Common myeloid progenitor, CD34-positive (primary cell): ENCODE data around the gene TARBP1.

Source experiments
- CTCF ChIA-PET: fragments of 350-600 bp; sonication (Branson Sonifier 250); formaldehyde crosslinking; loops from one replicate; lab custom pipeline; 2021; ENCODE audit warnings: antibody characterized with exemption; lab: Charles Lee
- POLR2A ChIA-PET: fragments of 350-600 bp; sonication (Branson Sonifier 250); formaldehyde crosslinking; loops from one replicate; lab custom pipeline; 2021; ENCODE audit warnings: antibody characterized with exemption; lab: Charles Lee
- DNase-seq, 3 donors: peaks; one replicate each; pipeline versions ENCODE4 v3.0.0 to v3.0.0-alpha.2; 2013
- H3K27ac ChIP-seq, 2 experiments: 1 replicate in 1 of 2; 2 replicates in 1 of 2; pipeline ENCODE4 v1.7.0; 2013; ENCODE audit warnings: inconsistent platforms in 2 of 2, low read length in 2 of 2, mild to moderate bottlenecking in 2 of 2, low read depth in 1 of 2, moderate library complexity in 1 of 2; ENCODE audit not compliant: severe bottlenecking in 2 of 2, insufficient read depth in 1 of 2, poor library complexity in 1 of 2
- H3K27me3 ChIP-seq, 5 experiments: replicated peaks in 2 of 5; 1 replicate in 3 of 5; 2 replicates in 2 of 5; pipeline versions ENCODE4 v1.6.1 to v1.7.0; 2013; ENCODE audit warnings: low read length in 4 of 5, mild to moderate bottlenecking in 2 of 5, moderate library complexity in 2 of 5, inconsistent platforms in 1 of 5; ENCODE audit not compliant: insufficient read depth in 5 of 5, control insufficient read depth in 4 of 5
- H3K36me3 ChIP-seq, 4 experiments: 1 replicate in 2 of 4; 2 replicates in 2 of 4; pipeline versions ENCODE4 v1.6.1 to v1.7.0; 2013; ENCODE audit warnings: low read length in 3 of 4, control low read depth in 1 of 4, mild to moderate bottlenecking in 1 of 4; ENCODE audit not compliant: control insufficient read depth in 4 of 4, insufficient read depth in 4 of 4
- H3K4me1 ChIP-seq, 4 experiments: 1 replicate in 3 of 4; 2 replicates in 1 of 4; pipeline versions ENCODE4 v1.6.1 to v1.7.1; 2013; ENCODE audit warnings: low read length in 3 of 4, mild to moderate bottlenecking in 3 of 4, control low read depth in 1 of 4, inconsistent platforms in 1 of 4, moderate library complexity in 1 of 4; ENCODE audit not compliant: control insufficient read depth in 4 of 4, insufficient read depth in 4 of 4; ENCODE audit errors: control extremely low read depth in 1 of 4
- H3K4me3 ChIP-seq, 7 experiments: 1 replicate in 4 of 7; 2 replicates in 3 of 7; pipeline versions ENCODE4 v1.5.1 to v1.7.0; 2013; ENCODE audit warnings: mild to moderate bottlenecking in 7 of 7, low read length in 6 of 7, moderate library complexity in 6 of 7, inconsistent platforms in 2 of 7, low read depth in 2 of 7, control low read depth in 1 of 7; ENCODE audit not compliant: insufficient read depth in 4 of 7, control insufficient read depth in 1 of 7; ENCODE audit errors: extremely low read depth in 1 of 7
- H3K9me3 ChIP-seq, 5 experiments: 1 replicate in 4 of 5; 2 replicates in 1 of 5; pipeline versions ENCODE4 v1.6.1 to v1.7.1; 2013; ENCODE audit warnings: low read length in 4 of 5, mild to moderate bottlenecking in 2 of 5, inconsistent platforms in 1 of 5, low read depth in 1 of 5, moderate library complexity in 1 of 5; ENCODE audit not compliant: control insufficient read depth in 4 of 5, insufficient read depth in 2 of 5; ENCODE audit errors: control extremely low read depth in 1 of 5
- WGBS: methylation state at CpG from one replicate; pipeline ENCODE4 v1.1.5; 2013; ENCODE audit not compliant: insufficient coverage; 5-methylcytosine and 5-hydroxymethylcytosine counted together

Gene TARBP1

DNA sequence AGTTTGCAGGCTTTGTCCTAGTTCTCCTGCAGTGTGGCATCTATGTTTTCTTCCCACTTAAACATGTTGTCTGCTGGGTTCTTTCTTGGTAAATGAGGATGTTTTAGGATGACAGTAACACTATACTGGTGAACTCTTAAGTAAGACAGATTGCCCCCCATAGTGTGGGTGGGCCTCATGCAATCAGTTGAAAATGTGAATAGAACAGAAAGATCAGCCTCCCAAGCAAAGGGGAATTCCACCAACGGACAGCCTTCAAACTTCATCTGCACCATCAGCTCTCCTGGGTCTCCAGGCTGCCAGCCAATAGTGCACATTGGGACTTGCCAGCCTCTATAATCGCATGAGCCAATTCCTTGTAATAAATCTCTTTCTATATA lies 10.7 kb upstream of the TARBP1 start:
- H3K36me3 ChIP-seq, result no peaks in the 10 kb centered on the region
- WGBS, result 83% methylated on average over 1 of the region's 2 CpGs
- peaks cover 11 to 30% (median 25%) of the 10 kb centered on the region in 4 experiments for H3K4me1 ChIP-seq
- no peaks in the 10 kb centered on the region for H3K9me3 ChIP-seq
- no peaks in the 10 kb centered on the region for H3K27me3 ChIP-seq
- POLR2A ChIA-PET, result no interaction called here
- CTCF ChIA-PET, result interaction anchor here (0.7 to 2.0 kb wide), 3 partner anchors 31 to 601 kb away, joined by 3 to 5 read pairs (median 3); no protein-coding TSS in a partner anchor
- no peak overlapping the region for H3K27ac ChIP-seq
- no peak overlapping the region for H3K4me3 ChIP-seq
- DNase-seq, result no peak

DNA sequence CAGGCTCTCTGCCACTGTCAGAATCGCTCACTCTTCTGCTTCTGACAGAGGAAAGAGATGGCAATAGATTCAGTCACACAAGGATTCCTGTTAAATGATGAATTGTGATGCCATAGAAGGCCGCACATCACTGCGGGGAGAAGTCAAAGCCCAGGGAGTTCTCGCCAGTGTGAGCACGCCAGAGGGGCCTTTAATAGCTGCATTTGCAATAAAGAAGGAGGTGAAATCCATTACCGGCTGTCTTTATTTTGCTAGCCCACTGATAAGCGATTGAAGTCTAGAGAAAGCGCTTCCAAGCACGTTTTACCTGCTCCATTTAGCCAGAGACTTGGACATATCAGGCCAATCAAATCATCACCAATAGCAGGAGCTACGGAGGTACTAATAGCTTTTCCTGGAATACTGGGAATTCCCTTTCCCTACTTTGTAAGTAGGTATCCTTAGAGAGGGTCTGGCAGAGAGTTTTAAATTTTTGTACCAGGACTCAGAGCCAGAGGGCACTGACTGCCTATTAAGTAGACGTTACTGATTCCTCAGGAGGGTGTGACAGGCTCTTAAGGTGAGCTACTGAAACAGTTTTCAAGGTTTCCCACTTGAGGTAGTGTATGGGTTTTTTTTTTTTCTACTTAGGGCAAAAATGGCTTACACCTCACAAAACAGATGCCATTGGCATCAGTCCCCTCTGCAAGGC lies 10.2 kb upstream of the TARBP1 start:
- Histone ChIP-seq H3K9me3 (no peaks in the 10 kb centered on the region), H3K36me3 (no peaks in the 10 kb centered on the region), H3K4me1 (peaks cover 11 to 30% (median 25%) of the 10 kb centered on the region in 4 experiments), H3K27ac (no peak overlapping the region), H3K4me3 (no peak overlapping the region), H3K27me3 (no peaks in the 10 kb centered on the region)
- CTCF ChIA-PET, result interaction anchor here (0.7 to 2.0 kb wide), 3 partner anchors 32 to 602 kb away, joined by 3 to 5 read pairs (median 3); no protein-coding TSS in a partner anchor
- DNase-seq, result no peak
- POLR2A ChIA-PET, result no interaction called here
- 91% methylated on average over 9 of the region's 11 CpGs for WGBS

DNA sequence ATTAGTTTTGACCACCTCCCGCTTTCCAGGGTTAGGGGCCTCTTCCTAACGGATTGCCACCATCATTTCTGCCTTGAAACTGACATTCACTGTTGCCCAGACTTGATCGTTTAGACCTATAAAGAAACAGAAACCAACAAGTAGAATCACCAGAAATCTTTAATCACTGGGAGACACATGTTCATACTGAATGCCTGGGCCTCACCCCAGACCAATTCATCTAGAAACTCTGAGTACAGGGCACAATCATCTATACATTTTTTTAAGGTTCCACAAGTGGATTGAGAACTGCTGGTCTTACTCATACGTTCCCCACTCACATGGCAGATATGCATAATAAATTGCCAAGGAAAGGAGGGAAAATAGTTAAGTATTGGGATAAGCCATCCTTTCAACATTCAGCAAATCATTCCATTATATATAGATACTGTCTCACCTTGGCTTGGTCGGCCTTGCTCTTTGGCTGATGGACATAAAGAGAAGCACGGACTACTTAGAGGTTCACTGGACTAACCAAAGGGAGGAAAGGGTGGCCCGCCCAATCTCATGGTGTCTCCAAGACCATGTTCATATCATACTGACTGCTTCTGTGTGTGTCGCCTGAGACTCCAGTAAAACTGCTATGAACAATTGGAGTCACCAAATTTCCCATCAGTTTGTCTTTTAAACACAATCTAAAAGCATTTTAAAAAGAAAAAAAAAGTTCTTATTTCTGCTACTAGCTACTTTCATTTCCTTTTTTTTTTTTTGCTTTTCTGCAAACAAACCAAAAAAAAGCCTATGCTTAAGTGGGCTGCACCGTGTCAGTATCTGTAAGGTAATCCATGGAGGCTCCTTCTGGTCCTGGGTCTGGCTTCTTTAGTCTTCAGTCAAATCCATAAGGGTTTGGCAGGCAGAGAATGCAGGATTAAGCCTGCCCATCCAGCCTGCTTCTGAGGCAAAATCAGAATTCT lies 9.4 kb upstream of the TARBP1 start:
- 72% methylated on average over 7 of the region's 9 CpGs for WGBS
- CTCF ChIA-PET, result interaction anchor here (1.0 to 3.4 kb wide), 15 partner anchors 8 to 708 kb away, joined by 3 to 22 read pairs (median 4); no protein-coding TSS in a partner anchor
- H3K4me3 ChIP-seq, result no peak overlapping the region

DNA sequence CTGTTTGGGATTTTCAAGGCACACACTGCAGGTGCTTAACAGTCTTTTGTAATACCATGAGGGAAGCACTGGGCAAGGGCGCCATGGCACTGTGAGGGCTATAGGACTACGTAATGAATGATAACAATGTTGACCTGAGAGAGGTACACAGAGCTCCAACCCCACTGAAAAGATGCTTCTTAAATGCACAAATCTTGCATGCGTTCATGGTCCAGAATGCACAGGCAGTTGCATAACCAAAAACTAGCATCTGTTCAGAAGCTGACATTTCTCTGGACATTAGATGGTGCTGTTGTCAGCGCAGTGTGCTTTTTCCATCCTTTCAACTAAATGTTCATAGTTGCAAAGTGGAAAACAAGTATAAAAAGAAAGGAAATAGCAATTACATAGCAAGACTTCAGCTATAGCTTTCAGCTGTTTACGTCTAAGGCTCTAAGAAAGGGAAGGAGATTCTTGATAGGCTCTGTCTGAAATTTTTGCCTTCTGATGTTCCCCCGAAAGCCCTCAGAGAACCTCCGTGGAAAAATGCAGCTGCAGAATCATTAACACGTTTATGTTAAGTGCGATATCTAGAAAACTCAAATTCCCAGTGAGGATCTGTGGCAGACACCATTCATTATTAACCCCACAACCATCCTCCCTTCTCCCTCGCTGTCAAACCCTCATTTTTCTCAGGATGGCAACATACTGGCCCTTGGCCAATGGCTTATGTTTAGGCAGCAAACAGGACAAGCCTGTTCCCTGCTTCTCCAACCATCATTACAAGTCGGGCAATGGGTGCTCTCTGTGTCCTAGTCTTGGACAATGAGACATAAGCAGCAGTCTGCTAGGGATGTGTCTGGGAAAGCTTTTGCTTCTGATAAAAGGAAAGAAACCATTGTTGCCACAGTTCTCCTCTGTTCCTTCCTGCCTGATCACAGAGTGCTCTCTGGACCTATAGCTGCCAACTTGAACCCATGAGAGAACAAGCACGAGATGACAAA lies 8.2 kb upstream of the TARBP1 start:
- DNase-seq, result peak; percentile 75 to 88 (median 83)
- no peaks in the 10 kb centered on the region for H3K9me3 ChIP-seq
- H3K4me1 ChIP-seq, result peaks cover 11 to 30% (median 25%) of the 10 kb centered on the region in 4 experiments
- no peaks in the 10 kb centered on the region for H3K36me3 ChIP-seq
- POLR2A ChIA-PET, result interaction anchor here (0.6 to 1.0 kb wide), 2 partner anchors 9 to 617 kb away, joined by 3 to 4 read pairs; no protein-coding TSS in a partner anchor
- no peak overlapping the region for H3K4me3 ChIP-seq
- H3K27ac ChIP-seq, result no peak overlapping the region
- WGBS, result 50% methylated on average over 10 of the region's 12 CpGs
- no peaks in the 10 kb centered on the region for H3K27me3 ChIP-seq
- CTCF ChIA-PET, result interaction anchor here (0.5 to 3.4 kb wide), 30 partner anchors 8 to 709 kb away, joined by 3 to 22 read pairs (median 4); partner anchors contain the start of gene TARBP1

More for the DNA sequence above, 9.4 kb upstream of the TARBP1 start:
- DNase-seq, result peak in 2 of 3 donors; percentile 61 to 73
- no peaks in the 10 kb centered on the region for H3K36me3 ChIP-seq
- POLR2A ChIA-PET, result no interaction called here
- H3K27me3 ChIP-seq, result no peaks in the 10 kb centered on the region
- H3K9me3 ChIP-seq, result no peaks in the 10 kb centered on the region
- peaks cover 11 to 30% (median 25%) of the 10 kb centered on the region in 4 experiments for H3K4me1 ChIP-seq
- H3K27ac ChIP-seq, result no peak overlapping the region

DNA sequence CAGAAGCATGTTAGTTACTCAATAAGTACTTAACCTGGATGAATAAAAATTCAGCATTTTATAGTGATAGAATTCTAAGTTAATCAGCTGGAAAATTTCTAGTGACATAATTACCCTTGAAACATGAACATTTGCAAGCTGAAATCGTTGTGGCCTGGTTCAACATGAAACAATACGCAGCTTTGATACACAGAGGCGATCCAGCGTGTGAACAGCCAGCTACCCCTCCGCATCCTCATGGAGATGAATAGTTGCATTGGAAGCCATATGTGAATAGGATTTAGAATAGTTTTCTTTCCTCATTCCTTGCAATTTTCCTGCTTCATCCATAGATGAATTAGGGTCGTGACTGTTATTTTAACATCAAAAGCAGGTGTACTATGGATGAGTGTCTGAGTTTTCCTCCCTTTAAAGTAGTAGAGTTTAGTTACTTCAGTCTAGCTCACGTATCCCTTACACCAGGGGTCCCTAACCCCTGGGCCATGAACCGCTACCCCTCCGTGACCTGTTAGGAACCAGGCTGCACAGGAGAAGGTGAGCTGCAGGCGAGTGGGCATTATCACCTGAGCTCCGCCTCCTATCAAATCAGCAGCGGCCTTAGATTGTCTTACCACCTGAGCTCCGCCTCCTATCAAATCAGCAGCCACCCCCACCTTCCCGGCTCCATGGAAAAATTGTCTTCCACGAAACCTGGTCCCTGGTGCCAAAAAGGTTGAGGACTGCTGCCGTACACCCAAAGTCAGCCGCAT lies 6.2 kb upstream of the TARBP1 start:
- H3K27ac ChIP-seq, result no peak overlapping the region
- H3K27me3 ChIP-seq, result no peaks in the 10 kb centered on the region
- ChIA-PET POLR2A (no interaction called here), CTCF (interaction anchor here (1.1 to 3.4 kb wide), 3 partner anchors 11 to 527 kb away, joined by 3 to 22 read pairs (median 3); no protein-coding TSS in a partner anchor)
- H3K4me3 ChIP-seq, result no peak overlapping the region
- H3K36me3 ChIP-seq, result no peaks in the 10 kb centered on the region
- peaks cover 8 to 22% (median 21%) of the 10 kb centered on the region in 4 experiments for H3K4me1 ChIP-seq
- H3K9me3 ChIP-seq, result no peaks in the 10 kb centered on the region
- DNase-seq, result no peak
- 96% methylated on average over 14 of the region's 17 CpGs for WGBS

DNA sequence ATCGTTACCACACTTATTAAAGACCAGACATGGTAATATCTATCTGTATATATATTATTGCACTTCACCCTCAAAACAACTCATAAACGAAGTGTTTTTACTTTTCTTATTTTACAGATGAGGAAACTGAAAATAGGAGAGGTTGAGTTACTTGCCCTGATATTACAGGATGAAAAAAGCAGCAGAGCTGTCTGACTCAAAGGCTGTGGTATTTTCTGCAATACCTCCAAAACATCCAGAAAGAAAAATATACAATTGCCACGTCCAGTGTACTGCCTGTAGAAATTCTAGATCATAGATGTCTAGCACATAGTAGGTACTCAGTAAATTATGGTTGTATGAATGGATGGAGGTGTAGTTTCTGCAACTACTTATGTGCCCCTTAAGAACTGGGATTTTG lies 5.2 kb upstream of the TARBP1 start:
- ChIA-PET POLR2A (no interaction called here), CTCF (interaction anchor here (1.1 kb wide), 1 partner anchor 528 kb away, joined by 3 read pairs; no protein-coding TSS in a partner anchor)
- peaks cover 10 to 26% (median 24%) of the 10 kb centered on the region in 4 experiments for H3K4me1 ChIP-seq
- no peak overlapping the region for H3K4me3 ChIP-seq
- H3K27ac ChIP-seq, result no peak overlapping the region
- 100% methylated on average over 1 of the region's 3 CpGs for WGBS
- no peaks in the 10 kb centered on the region for H3K9me3 ChIP-seq
- H3K36me3 ChIP-seq, result no peaks in the 10 kb centered on the region
- DNase-seq, result no peak
- no peaks in the 10 kb centered on the region for H3K27me3 ChIP-seq
